DND-41 (cell line): ENCODE data around the gene PYGB.
"Not testable (repeated sequence)": the region's sequence is repeated elsewhere in the genome, so short reads cannot be mapped to it uniquely, and the experiment has no call there.

ENCODE experiments used
- ATAC-seq: fragments of 200-7000 bp; cut with Tn5 transposase; 3 replicates; pipeline ENCODE4 v1.9.1; 2021; ENCODE audit warnings: low read depth; ENCODE audit not compliant: insufficient read depth
- DNase-seq: peaks from one replicate; pipeline ENCODE4 v3.0.0-alpha.2; 2020
- H2AFZ ChIP-seq: 2 replicates; pipeline ENCODE4 v1.6.0; 2012; ENCODE audit warnings: low read depth, low read length
- H3K27ac ChIP-seq: 2 replicates; pipeline ENCODE4 v1.5.1; 2012; ENCODE audit warnings: low read length, inconsistent platforms
- H3K27me3 ChIP-seq: fragments of 200-600 bp; sonication (generic); 2 replicates; pipeline ENCODE4 v1.6.0; 2012; ENCODE audit warnings: low read length, mild to moderate bottlenecking, inconsistent platforms; ENCODE audit not compliant: insufficient read depth, poor library complexity
- H3K36me3 ChIP-seq: 2 replicates; pipeline ENCODE4 v1.5.1; 2012; ENCODE audit warnings: low read length, inconsistent platforms; ENCODE audit not compliant: insufficient read depth
- H3K4me1 ChIP-seq: 2 replicates; pipeline ENCODE4 v1.5.1; 2012; ENCODE audit warnings: mild to moderate bottlenecking, low read length; ENCODE audit not compliant: insufficient read depth
- H3K4me2 ChIP-seq: 2 replicates; pipeline ENCODE4 v1.6.0; 2012; ENCODE audit warnings: mild to moderate bottlenecking, moderate library complexity, low read length, inconsistent platforms; ENCODE audit not compliant: insufficient read depth
- H3K4me3 ChIP-seq, 2 experiments: fragments of 200-600 bp in 1 of 2; shearing (Covaris generic) in 1 of 2; 2 replicates each; pipeline ENCODE4 v1.5.1; 2012 to 2016; ENCODE audit warnings: inconsistent platforms in 2 of 2, low read length in 2 of 2, mild to moderate bottlenecking in 2 of 2, low read depth in 1 of 2, moderate library complexity in 1 of 2
- H3K79me2 ChIP-seq: 2 replicates; pipeline ENCODE4 v1.6.0; 2012; ENCODE audit warnings: low read length, inconsistent platforms; ENCODE audit not compliant: insufficient read depth
- H3K9ac ChIP-seq: 2 replicates; pipeline ENCODE4 v1.6.0; 2012; ENCODE audit warnings: low read depth, mild to moderate bottlenecking, inconsistent platforms, low read length, moderate library complexity
- H3K9me3 ChIP-seq: 2 replicates; pipeline ENCODE4 v1.5.1; 2012; ENCODE audit warnings: low read length, moderate library complexity, mild to moderate bottlenecking, inconsistent platforms; ENCODE audit not compliant: insufficient read depth, severe bottlenecking
- H4K20me1 ChIP-seq: 2 replicates; pipeline ENCODE4 v1.6.0; 2012; ENCODE audit warnings: low read length; ENCODE audit not compliant: insufficient read depth
- EZH2 ChIP-seq: IDR thresholded peaks from 3 replicates; pipeline ENCODE4 v1.6.1; 2012; ENCODE audit warnings: borderline replicate concordance, low read depth, mild to moderate bottlenecking, moderate library complexity, low read length, inconsistent platforms; ENCODE audit not compliant: severe bottlenecking
- TF ChIP-seq, protein P1 (sequence below): IDR thresholded peaks from 2 replicates; pipeline ENCODE4 v1.5.1; 2012; ENCODE audit warnings: borderline replicate concordance, low read length, moderate library complexity, mild to moderate bottlenecking; ENCODE audit not compliant: poor library complexity, severe bottlenecking; ENCODE audit errors: extremely low read depth

The PYGB gene

DNA sequence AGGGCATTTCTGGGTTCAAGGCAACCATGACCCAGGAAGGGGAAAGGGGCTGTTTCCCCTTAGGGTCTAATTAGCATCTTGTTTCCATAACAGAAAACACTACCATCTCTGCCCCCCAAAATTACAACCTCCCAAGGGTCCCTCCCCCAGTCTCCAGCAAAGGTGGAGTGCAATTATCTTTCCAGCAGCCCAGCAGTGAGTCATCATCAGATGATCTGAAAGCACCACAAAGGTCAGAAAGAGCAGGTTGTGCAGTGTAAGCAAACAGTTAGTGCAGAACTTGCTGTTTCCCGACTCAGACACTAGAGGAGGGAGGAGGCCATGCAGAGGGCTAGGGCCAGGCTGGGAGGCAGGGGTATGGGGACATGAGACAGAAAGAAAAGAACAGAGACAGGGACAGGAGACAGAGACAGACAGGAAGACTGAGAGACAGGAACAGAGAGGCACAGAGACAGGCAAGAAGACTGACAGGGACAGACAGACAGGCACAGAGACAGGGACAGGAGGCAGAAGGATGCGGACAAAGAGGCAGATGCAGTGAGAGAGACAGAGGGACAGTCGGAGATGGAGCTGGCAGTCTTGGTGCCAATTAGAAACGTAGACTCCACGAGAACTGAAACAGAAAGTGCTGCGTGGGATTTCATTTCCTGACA lies 62.5 kb downstream of the PYGB start:
- Histone ChIP-seq H3K79me2 (no peaks in the 10 kb centered on the region), H3K4me2 (no peak overlapping the region)
- peak; percentile 74 for ATAC-seq

DNA sequence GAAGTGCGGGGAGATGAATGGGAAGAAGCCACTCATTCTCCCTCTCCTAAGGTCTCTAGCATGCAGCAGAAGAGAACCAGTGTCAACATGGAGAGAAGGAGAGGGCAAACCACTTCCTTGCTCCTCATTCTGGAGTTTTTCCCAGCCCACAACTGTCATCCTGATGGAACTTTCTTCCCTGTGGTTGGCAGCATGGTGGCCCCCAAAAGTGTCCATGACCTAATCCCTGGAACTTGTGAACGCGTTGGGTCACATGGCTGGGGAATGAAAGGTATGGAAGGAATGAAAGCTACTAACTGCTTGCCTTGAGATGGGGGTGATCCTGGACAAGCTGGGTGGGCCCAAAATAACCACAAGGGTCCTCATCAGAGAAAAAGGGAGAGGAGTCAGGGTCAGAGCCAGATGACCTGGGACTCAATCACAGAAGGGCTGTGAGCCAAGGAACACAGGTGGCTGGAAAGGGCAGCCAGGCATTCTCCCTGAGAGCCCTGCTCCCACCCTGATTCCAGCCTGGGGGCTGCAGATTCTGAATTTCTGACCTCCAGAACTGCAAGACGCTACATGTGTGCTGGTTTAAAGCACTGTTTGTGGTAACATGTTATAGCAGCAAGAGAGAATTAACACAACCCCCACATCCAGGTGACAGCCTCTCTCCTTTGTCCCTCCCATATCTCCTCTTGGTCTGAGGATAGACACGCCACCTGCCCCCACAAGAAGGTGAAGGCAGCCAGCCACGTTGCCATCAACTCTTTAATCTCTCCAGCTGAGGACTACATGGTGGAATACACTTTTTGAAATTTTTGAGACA lies 63.2 kb downstream of the PYGB start:
- no peak for DNase-seq
- Histone ChIP-seq H3K27ac (peak overlapping the region; percentile 51), H3K4me1 (0 out of 2 replicates have a peak, but pooled peaks cover 3% of the 10 kb centered on the region), H3K9me3 (no peaks in the 10 kb centered on the region), H3K36me3 (peaks cover 69% of the 10 kb centered on the region), H2AFZ (no peak overlapping the region), H3K4me3 (no peak overlapping the region), H4K20me1 (peaks cover 16% of the 10 kb centered on the region), H3K4me2 (no peak overlapping the region), H3K79me2 (no peaks in the 10 kb centered on the region), H3K27me3 (no peaks in the 10 kb centered on the region), H3K9ac (no peak overlapping the region)
- TF ChIP-seq EZH2, result no peak
- TF ChIP-seq, protein P1, sequence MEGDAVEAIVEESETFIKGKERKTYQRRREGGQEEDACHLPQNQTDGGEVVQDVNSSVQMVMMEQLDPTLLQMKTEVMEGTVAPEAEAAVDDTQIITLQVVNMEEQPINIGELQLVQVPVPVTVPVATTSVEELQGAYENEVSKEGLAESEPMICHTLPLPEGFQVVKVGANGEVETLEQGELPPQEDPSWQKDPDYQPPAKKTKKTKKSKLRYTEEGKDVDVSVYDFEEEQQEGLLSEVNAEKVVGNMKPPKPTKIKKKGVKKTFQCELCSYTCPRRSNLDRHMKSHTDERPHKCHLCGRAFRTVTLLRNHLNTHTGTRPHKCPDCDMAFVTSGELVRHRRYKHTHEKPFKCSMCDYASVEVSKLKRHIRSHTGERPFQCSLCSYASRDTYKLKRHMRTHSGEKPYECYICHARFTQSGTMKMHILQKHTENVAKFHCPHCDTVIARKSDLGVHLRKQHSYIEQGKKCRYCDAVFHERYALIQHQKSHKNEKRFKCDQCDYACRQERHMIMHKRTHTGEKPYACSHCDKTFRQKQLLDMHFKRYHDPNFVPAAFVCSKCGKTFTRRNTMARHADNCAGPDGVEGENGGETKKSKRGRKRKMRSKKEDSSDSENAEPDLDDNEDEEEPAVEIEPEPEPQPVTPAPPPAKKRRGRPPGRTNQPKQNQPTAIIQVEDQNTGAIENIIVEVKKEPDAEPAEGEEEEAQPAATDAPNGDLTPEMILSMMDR, result no peak
- ATAC-seq, result no peak

More for the DNA sequence above, 62.5 kb downstream of the PYGB start:
- no peak for TF ChIP-seq EZH2
- TF ChIP-seq, protein P1, result peak; percentile 54
- H3K4me3 ChIP-seq, result no peak overlapping the region
- H3K4me1 ChIP-seq, result 0 out of 2 replicates have a peak, but pooled peaks cover 3% of the 10 kb centered on the region
- no peaks in the 10 kb centered on the region for H3K27me3 ChIP-seq
- H3K27ac ChIP-seq, result peak overlapping the region; percentile 51
- peak; percentile 39 for DNase-seq
- H2AFZ ChIP-seq, result no peak overlapping the region
- peaks cover 66% of the 10 kb centered on the region for H3K36me3 ChIP-seq
- H3K9ac ChIP-seq, result no peak overlapping the region
- H4K20me1 ChIP-seq, result peaks cover 13% of the 10 kb centered on the region
- H3K9me3 ChIP-seq, result no peaks in the 10 kb centered on the region

DNA sequence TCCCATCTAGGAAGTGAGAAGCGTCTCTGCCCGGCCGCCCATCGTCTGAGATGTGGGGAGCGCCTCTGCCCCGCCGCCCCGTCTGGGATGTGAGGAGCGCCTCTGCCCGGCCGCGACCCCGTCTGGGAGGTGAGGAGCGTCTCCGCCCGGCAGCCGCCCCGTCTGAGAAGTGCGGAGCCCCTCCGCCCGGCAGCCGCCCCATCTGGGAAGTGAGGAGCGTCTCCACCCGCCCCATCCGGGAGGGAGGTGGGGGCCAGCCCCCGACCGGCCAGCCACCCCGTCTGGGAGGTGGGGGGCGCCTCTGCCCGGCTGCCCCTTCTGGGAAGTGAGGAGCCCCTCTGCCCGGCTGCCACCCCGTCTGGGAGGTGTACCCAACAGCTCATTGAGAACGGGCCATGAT lies 64.8 kb downstream of the PYGB start:
- not testable (repeated sequence) for H3K79me2 ChIP-seq, H3K9me3 ChIP-seq, H3K27me3 ChIP-seq, DNase-seq, H3K27ac ChIP-seq, H2AFZ ChIP-seq, H3K4me2 ChIP-seq, H3K4me1 ChIP-seq, H3K9ac ChIP-seq, H3K4me3 ChIP-seq, ATAC-seq
- Histone ChIP-seq H3K36me3 (peaks cover 69% of the 10 kb centered on the region), H4K20me1 (peaks cover 25% of the 10 kb centered on the region)

DNA sequence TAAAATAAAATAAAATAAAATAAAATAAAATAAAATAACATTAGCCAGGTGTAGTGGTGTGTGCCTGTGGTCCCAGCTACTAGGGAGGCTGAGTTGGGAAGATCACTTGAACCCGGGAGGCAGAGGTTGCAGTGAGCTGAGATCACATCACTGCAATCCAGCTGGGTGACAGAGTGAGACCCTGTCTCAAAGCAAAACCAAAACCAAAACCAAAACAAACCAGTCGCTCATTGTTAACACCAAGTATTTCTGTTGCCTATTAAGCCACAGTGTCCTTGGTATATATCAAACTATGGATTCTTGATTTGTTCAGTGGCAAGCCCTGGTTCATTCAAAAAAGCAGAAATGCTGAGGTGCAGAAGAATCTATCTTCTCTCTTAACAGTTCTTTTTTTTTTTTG lies 65.7 kb downstream of the PYGB start:
- DNase-seq (no peak), ATAC-seq (peak; percentile 45; the same call in 2 of the 3 replicates)
- peaks cover 27% of the 10 kb centered on the region for H4K20me1 ChIP-seq
- 0 out of 2 replicates have a peak, but pooled peaks cover 3% of the 10 kb centered on the region for H3K4me1 ChIP-seq
- no peak overlapping the region for H3K4me3 ChIP-seq
- H3K27me3 ChIP-seq, result no peaks in the 10 kb centered on the region
- peaks cover 14% of the 10 kb centered on the region for H3K79me2 ChIP-seq
- no peak overlapping the region for H2AFZ ChIP-seq
- no peaks in the 10 kb centered on the region for H3K9me3 ChIP-seq
- TF ChIP-seq, protein P1, result no peak
- TF ChIP-seq EZH2, result no peak
- H3K9ac ChIP-seq, result no peak overlapping the region
- peaks cover 65% of the 10 kb centered on the region for H3K36me3 ChIP-seq
- no peak overlapping the region for H3K4me2 ChIP-seq
- H3K27ac ChIP-seq, result no peak overlapping the region
